DOHH2 (cell line): ENCODE measurements around the gene C20orf96.

Source experiments
- H3F3A ChIP-seq: fragments of 200-600 bp; sonication (generic), shearing (Covaris generic); 2 replicates; pipeline ENCODE4 v1.6.0; 2016; ENCODE audit warnings: antibody characterized with exemption, mild to moderate bottlenecking; ENCODE audit not compliant: control insufficient read depth, insufficient read depth
- H3K27ac ChIP-seq: fragments of 200-600 bp; sonication (generic); 2 replicates; pipeline ENCODE4 v1.5.1; 2014; ENCODE audit warnings: low read depth, mild to moderate bottlenecking, low read length, moderate library complexity
- H3K27me3 ChIP-seq: fragments of 200-600 bp; sonication (generic); 2 replicates; pipeline ENCODE4 v1.6.1; 2014; ENCODE audit warnings: mild to moderate bottlenecking, low read length, mixed read lengths; ENCODE audit not compliant: control insufficient read depth
- H3K36me3 ChIP-seq: fragments of 200-600 bp; sonication (generic); 2 replicates; pipeline ENCODE4 v1.6.1; 2014; ENCODE audit warnings: mild to moderate bottlenecking, low read length, moderate library complexity, mixed read lengths; ENCODE audit not compliant: control insufficient read depth
- H3K4me1 ChIP-seq: fragments of 200-600 bp; sonication (generic); 2 replicates; pipeline ENCODE4 v1.6.1; 2014; ENCODE audit warnings: mild to moderate bottlenecking, low read length, mixed read lengths; ENCODE audit not compliant: control insufficient read depth
- H3K4me2 ChIP-seq: fragments of 200-600 bp; sonication (generic); 2 replicates; pipeline ENCODE4 v1.6.0; 2014; ENCODE audit warnings: mild to moderate bottlenecking, low read length, moderate library complexity
- H3K4me3 ChIP-seq: fragments of 200-600 bp; sonication (generic); 2 replicates; pipeline ENCODE4 v1.5.1; 2014; ENCODE audit warnings: mild to moderate bottlenecking, low read length, mixed read lengths
- H3K79me2 ChIP-seq: fragments of 200-600 bp; sonication (generic); 2 replicates; pipeline ENCODE4 v1.6.1; 2014; ENCODE audit warnings: mild to moderate bottlenecking, low read length, mixed read lengths; ENCODE audit not compliant: control insufficient read depth
- H3K9me2 ChIP-seq: fragments of 200-600 bp; sonication (generic); replicated peaks from 2 replicates; pipeline ENCODE4 v1.6.1; 2014; ENCODE audit warnings: mild to moderate bottlenecking, low read length, mixed read lengths; ENCODE audit not compliant: control insufficient read depth
- H3K9me3 ChIP-seq: fragments of 200-600 bp; sonication (generic); 2 replicates; pipeline ENCODE4 v1.6.1; 2014; ENCODE audit warnings: antibody characterized with exemption, low read length, mixed read lengths; ENCODE audit not compliant: control insufficient read depth, insufficient read depth
- H4K20me1 ChIP-seq: fragments of 200-600 bp; sonication (generic); 2 replicates; pipeline ENCODE4 v1.6.0; 2014; ENCODE audit warnings: low read depth, mild to moderate bottlenecking, antibody characterized with exemption, low read length, moderate library complexity; ENCODE audit not compliant: control insufficient read depth, insufficient read depth
- EZH2phosphoT487 ChIP-seq: fragments of 200-600 bp; sonication (generic); IDR thresholded peaks from 2 replicates; pipeline ENCODE4 v1.6.1; 2017; ENCODE audit warnings: borderline replicate concordance, mild to moderate bottlenecking, antibody characterized with exemption, low read length, moderate library complexity, mixed read lengths
- TF ChIP-seq, protein P1 (sequence below): fragments of 200-600 bp; sonication (generic); IDR thresholded peaks from one replicate; pipeline ENCODE4 v1.5.1; 2014; ENCODE audit warnings: antibody characterized with exemption, mild to moderate bottlenecking, low read depth, low read length; ENCODE audit not compliant: poor library complexity, severe bottlenecking

Gene C20orf96

DNA sequence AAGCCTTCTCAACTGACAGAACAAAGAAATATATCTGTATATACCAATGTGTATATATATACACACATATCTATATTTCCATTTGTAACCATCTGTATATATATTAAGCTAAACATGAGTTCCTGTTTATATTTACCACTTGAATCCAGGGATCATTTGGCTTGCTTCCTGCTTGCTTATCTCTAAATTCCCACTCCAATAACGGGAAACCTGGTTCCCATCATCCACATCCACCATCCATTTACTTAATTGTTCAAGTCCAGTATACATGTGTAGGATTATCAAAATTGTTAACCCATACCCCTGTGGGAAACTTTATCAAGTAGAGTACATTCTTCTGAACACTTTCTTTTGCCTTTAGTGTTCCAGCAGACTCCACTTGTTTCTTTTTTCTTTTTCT lies 22.3 kb upstream of the C20orf96 start:
- no peak overlapping the region for H3K27ac ChIP-seq
- H3K4me2 ChIP-seq, result no peak overlapping the region
- H3F3A ChIP-seq, result no peaks in the 10 kb centered on the region
- no peaks in the 10 kb centered on the region for H4K20me1 ChIP-seq
- H3K36me3 ChIP-seq, result no peaks in the 10 kb centered on the region
- H3K9me2 ChIP-seq, result no peaks in the 10 kb centered on the region
- peaks cover 20% of the 10 kb centered on the region for H3K4me1 ChIP-seq
- H3K4me3 ChIP-seq, result no peak overlapping the region
- no peak for TF ChIP-seq EZH2phosphoT487
- H3K27me3 ChIP-seq, result no peaks in the 10 kb centered on the region
- H3K79me2 ChIP-seq, result no peaks in the 10 kb centered on the region
- no peaks in the 10 kb centered on the region for H3K9me3 ChIP-seq

DNA sequence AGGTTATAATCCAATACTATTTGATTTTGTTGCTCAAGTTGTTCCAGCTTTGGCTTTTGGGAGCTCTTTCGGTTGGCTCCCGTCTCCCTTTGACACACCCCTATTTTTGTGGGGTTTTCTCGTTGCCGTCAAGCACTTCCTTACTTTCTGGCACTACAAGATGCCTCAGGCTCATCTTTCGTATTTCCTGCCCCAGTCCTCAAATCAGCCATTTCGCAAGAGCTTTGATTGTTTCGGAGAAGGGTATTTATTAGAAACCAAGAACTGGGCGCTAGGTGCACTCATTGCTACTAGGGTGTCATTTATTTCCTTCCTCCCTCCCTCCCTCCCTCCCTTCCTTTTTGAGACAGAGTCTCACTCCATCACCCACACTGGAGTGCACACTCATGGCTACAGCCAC lies 21.5 kb upstream of the C20orf96 start:
- no peaks in the 10 kb centered on the region for H3K9me3 ChIP-seq
- H3K79me2 ChIP-seq, result no peaks in the 10 kb centered on the region
- H3K27ac ChIP-seq, result no peak overlapping the region
- peaks cover 20% of the 10 kb centered on the region for H3K4me1 ChIP-seq
- H3K4me3 ChIP-seq, result no peak overlapping the region
- no peaks in the 10 kb centered on the region for H3F3A ChIP-seq
- H3K9me2 ChIP-seq, result no peaks in the 10 kb centered on the region
- no peaks in the 10 kb centered on the region for H3K36me3 ChIP-seq
- no peak overlapping the region for H3K4me2 ChIP-seq
- no peaks in the 10 kb centered on the region for H3K27me3 ChIP-seq
- TF ChIP-seq EZH2phosphoT487, result no peak
- TF ChIP-seq, protein P1, sequence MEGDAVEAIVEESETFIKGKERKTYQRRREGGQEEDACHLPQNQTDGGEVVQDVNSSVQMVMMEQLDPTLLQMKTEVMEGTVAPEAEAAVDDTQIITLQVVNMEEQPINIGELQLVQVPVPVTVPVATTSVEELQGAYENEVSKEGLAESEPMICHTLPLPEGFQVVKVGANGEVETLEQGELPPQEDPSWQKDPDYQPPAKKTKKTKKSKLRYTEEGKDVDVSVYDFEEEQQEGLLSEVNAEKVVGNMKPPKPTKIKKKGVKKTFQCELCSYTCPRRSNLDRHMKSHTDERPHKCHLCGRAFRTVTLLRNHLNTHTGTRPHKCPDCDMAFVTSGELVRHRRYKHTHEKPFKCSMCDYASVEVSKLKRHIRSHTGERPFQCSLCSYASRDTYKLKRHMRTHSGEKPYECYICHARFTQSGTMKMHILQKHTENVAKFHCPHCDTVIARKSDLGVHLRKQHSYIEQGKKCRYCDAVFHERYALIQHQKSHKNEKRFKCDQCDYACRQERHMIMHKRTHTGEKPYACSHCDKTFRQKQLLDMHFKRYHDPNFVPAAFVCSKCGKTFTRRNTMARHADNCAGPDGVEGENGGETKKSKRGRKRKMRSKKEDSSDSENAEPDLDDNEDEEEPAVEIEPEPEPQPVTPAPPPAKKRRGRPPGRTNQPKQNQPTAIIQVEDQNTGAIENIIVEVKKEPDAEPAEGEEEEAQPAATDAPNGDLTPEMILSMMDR, result no peak
- H4K20me1 ChIP-seq, result no peaks in the 10 kb centered on the region

DNA sequence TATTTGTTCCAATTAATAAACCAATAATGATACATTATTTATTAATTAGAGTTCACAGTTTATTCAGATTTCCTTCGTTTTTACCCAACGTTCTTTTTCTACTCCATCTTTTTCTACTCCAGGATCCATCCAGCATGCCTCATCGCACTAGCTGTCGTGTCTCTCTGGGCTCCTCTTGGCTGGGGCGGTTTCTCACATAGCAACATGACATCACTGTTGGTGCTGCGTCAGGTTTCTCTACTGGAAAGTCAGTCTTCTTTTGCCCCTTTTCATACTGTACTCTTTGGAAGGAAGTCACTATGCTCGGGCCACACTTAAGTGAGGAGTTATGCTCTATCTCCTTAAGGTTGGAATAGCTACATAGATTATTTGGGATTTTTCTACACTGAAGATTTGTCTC lies 21.1 kb upstream of the C20orf96 start:
- Histone ChIP-seq H3K9me2 (no peaks in the 10 kb centered on the region), H4K20me1 (no peaks in the 10 kb centered on the region), H3K36me3 (no peaks in the 10 kb centered on the region), H3K4me2 (no peak overlapping the region), H3K27ac (no peak overlapping the region), H3F3A (no peaks in the 10 kb centered on the region), H3K27me3 (no peaks in the 10 kb centered on the region), H3K4me3 (no peak overlapping the region), H3K4me1 (peaks cover 20% of the 10 kb centered on the region), H3K9me3 (no peaks in the 10 kb centered on the region), H3K79me2 (no peaks in the 10 kb centered on the region)
- TF ChIP-seq, protein P1, result no peak
- no peak for TF ChIP-seq EZH2phosphoT487

GRCh38 chr20:310645-311044 lies 20.1 kb upstream of the C20orf96 start:
- Histone ChIP-seq H4K20me1 (no peaks in the 10 kb centered on the region), H3K4me3 (peak overlapping the region; percentile 40), H3K4me1 (peaks cover 20% of the 10 kb centered on the region), H3F3A (no peaks in the 10 kb centered on the region), H3K27me3 (no peaks in the 10 kb centered on the region), H3K4me2 (peak overlapping the region; percentile 46), H3K79me2 (no peaks in the 10 kb centered on the region), H3K9me3 (no peaks in the 10 kb centered on the region), H3K9me2 (no peaks in the 10 kb centered on the region), H3K27ac (no peak overlapping the region), H3K36me3 (no peaks in the 10 kb centered on the region)
- no peak for TF ChIP-seq EZH2phosphoT487
- TF ChIP-seq, protein P1, result no peak
